IMR-90 (cell line): ENCODE results near the gene PPIC. TPM values are rescaled to one million over a fixed set of nuclear protein-coding genes. Genes with fewer than 3 reads are reported as not detected.

Experiments
- ATAC-seq: fragments of 200-7000 bp; cut with Tn5 transposase; 2 replicates; pipeline ENCODE4 v1.9.1; 2020; ENCODE audit warnings: low read depth, mild to moderate bottlenecking, moderate library complexity
- BruUV-seq: library from RNA; stranded (reverse); fragments of 400-500 nt; replicated peaks from 2 replicates; lab custom pipeline; 2021; lab: Mats Ljungman, UMichigan
- CTCF ChIA-PET: fragments of 300-600 bp; formaldehyde crosslinking; extraction: SDS; loops from one replicate; lab custom pipeline; 2021; ENCODE audit warnings: antibody characterized with exemption; lab: Yijun Ruan, JAX
- POLR2A ChIA-PET: fragments of 300-600 bp; sonication (Branson Sonifier 250); formaldehyde crosslinking; loops from one replicate; lab custom pipeline; 2022; ENCODE audit warnings: antibody characterized with exemption; ENCODE audit not compliant: unreplicated experiment; lab: Charles Lee
- DNase-seq: peaks from one replicate; pipeline ENCODE4 v3.0.0; 2013
- H2AFZ ChIP-seq: replicated peaks from 2 replicates; pipeline ENCODE3; 2013; ENCODE audit warnings: low read length, mild to moderate bottlenecking; ENCODE audit not compliant: poor library complexity
- H2AK5ac ChIP-seq: 2 replicates; pipeline ENCODE4 v1.6.1; 2013; ENCODE audit warnings: low read depth, low read length, inconsistent platforms
- H2AK9ac ChIP-seq: replicated peaks from 2 replicates; pipeline ENCODE3; 2013; ENCODE audit warnings: mild to moderate bottlenecking, low read depth, low read length, moderate library complexity; ENCODE audit not compliant: poor library complexity
- H2BK120ac ChIP-seq: 2 replicates; pipeline ENCODE4 v1.6.1; 2013; ENCODE audit warnings: low read depth, low read length, inconsistent platforms
- H2BK15ac ChIP-seq: 3 replicates; pipeline ENCODE4 v1.6.1; 2013; ENCODE audit warnings: low read depth, low read length, inconsistent platforms
- H2BK20ac ChIP-seq: 2 replicates; pipeline ENCODE4 v1.6.1; 2013; ENCODE audit warnings: low read depth, mild to moderate bottlenecking, inconsistent platforms, low read length, moderate library complexity
- H2BK5ac ChIP-seq: 2 replicates; pipeline ENCODE4 v1.6.1; 2013; ENCODE audit warnings: mild to moderate bottlenecking, low read depth, low read length, inconsistent platforms; ENCODE audit not compliant: poor library complexity, severe bottlenecking
- H3K14ac ChIP-seq: replicated peaks from 2 replicates; pipeline ENCODE4 v1.6.1; 2013; ENCODE audit warnings: low read depth, low read length, inconsistent platforms
- H3K18ac ChIP-seq: 2 replicates; pipeline ENCODE4 v1.6.1; 2013; ENCODE audit warnings: low read depth, low read length, control low read depth
- H3K23ac ChIP-seq: 2 replicates; pipeline ENCODE4 v1.6.1; 2013; ENCODE audit warnings: low read depth, low read length, inconsistent platforms
- H3K27ac ChIP-seq: 2 replicates; pipeline ENCODE4 v1.5.1; 2013; ENCODE audit warnings: mild to moderate bottlenecking, control low read depth, low read length; ENCODE audit not compliant: insufficient read depth
- H3K27me3 ChIP-seq: 2 replicates; pipeline ENCODE4 v1.6.1; 2013; ENCODE audit warnings: low read length; ENCODE audit not compliant: control insufficient read depth, insufficient read depth
- H3K36me3 ChIP-seq: 2 replicates; pipeline ENCODE4 v1.6.1; 2013; ENCODE audit warnings: low read length, mixed read lengths; ENCODE audit not compliant: control insufficient read depth, insufficient read depth
- H3K4ac ChIP-seq: 2 replicates; pipeline ENCODE4 v1.6.1; 2013; ENCODE audit warnings: low read depth, low read length, inconsistent platforms
- H3K4me1 ChIP-seq: 2 replicates; pipeline ENCODE4 v1.6.1; 2013; ENCODE audit warnings: low read length, mixed read lengths; ENCODE audit not compliant: control insufficient read depth, insufficient read depth
- H3K4me2 ChIP-seq: 2 replicates; pipeline ENCODE4 v1.6.1; 2013; ENCODE audit warnings: low read depth, mild to moderate bottlenecking, control low read depth, low read length, moderate library complexity
- H3K4me3 ChIP-seq: 2 replicates; pipeline ENCODE4 v1.5.1; 2013; ENCODE audit warnings: low read depth, mild to moderate bottlenecking, control low read depth, low read length, moderate library complexity; ENCODE audit not compliant: insufficient read depth
- H3K56ac ChIP-seq: 2 replicates; pipeline ENCODE4 v1.6.1; 2013; ENCODE audit warnings: low read length, inconsistent platforms; ENCODE audit not compliant: insufficient read depth; ENCODE audit errors: extremely low read depth
- H3K79me1 ChIP-seq, 2 experiments: 2 replicates each; pipeline ENCODE4 v1.6.1; 2013; ENCODE audit warnings: low read length in 2 of 2, inconsistent platforms in 1 of 2, low read depth in 1 of 2
- H3K9ac ChIP-seq: 2 replicates; pipeline ENCODE4 v1.6.1; 2013; ENCODE audit warnings: low read depth, low read length, control low read depth
- H3K9me1 ChIP-seq: 2 replicates; pipeline ENCODE4 v1.6.1; 2013; ENCODE audit warnings: low read length, inconsistent platforms; ENCODE audit not compliant: insufficient read depth
- H3K9me3 ChIP-seq: 2 replicates; pipeline ENCODE4 v1.6.1; 2013; ENCODE audit warnings: low read length; ENCODE audit not compliant: control insufficient read depth, insufficient read depth
- H4K20me1 ChIP-seq: 2 replicates; pipeline ENCODE4 v1.6.1; 2013; ENCODE audit warnings: low read length, inconsistent platforms; ENCODE audit not compliant: insufficient read depth
- H4K5ac ChIP-seq: 2 replicates; pipeline ENCODE4 v1.6.1; 2013; ENCODE audit warnings: mild to moderate bottlenecking, low read depth, low read length, control low read depth
- H4K8ac ChIP-seq, 2 experiments: 2 replicates each; pipeline ENCODE4 v1.6.1; 2013; ENCODE audit warnings: low read depth in 2 of 2, low read length in 2 of 2, control low read depth in 1 of 2, inconsistent platforms in 1 of 2
- H4K91ac ChIP-seq: 2 replicates; pipeline ENCODE4 v1.6.1; 2013; ENCODE audit warnings: low read depth, low read length, inconsistent platforms; ENCODE audit not compliant: insufficient read depth
- BHLHE40 ChIP-seq: fragments of 150-350 bp; IDR thresholded peaks from 2 replicates; pipeline ENCODE4 v1.6.1; 2016; ENCODE audit warnings: mild to moderate bottlenecking, low read depth, low read length
- CEBPB ChIP-seq: IDR thresholded peaks from 2 replicates; pipeline ENCODE4 v1.6.1; 2012; ENCODE audit warnings: low read depth, low read length, improper control_type of control experiment
- CHD1 ChIP-seq: IDR thresholded peaks from 2 replicates; pipeline ENCODE4 v1.6.1; 2012; ENCODE audit warnings: low read depth, low read length, improper control_type of control experiment
- CTCF ChIP-seq: conservative IDR thresholded peaks from 2 replicates; pipeline ENCODE4 v1.5.1; 2012; ENCODE audit warnings: mild to moderate bottlenecking, low read depth, low read length, improper control_type of control experiment
- ELK1 ChIP-seq: fragments of 150-350 bp; IDR thresholded peaks from 2 replicates; pipeline ENCODE4 v1.6.1; 2016; ENCODE audit warnings: low read depth, mild to moderate bottlenecking, low read length, moderate library complexity, borderline replicate concordance
- FOS ChIP-seq: fragments of 150-350 bp; IDR thresholded peaks from 2 replicates; pipeline ENCODE4 v1.6.1; 2016; ENCODE audit warnings: low read depth, low read length
- MAFK ChIP-seq: IDR thresholded peaks from 2 replicates; pipeline ENCODE4 v1.6.1; 2012; ENCODE audit warnings: low read depth, low read length, improper control_type of control experiment
- MAZ ChIP-seq: IDR thresholded peaks from 2 replicates; pipeline ENCODE4 v1.6.1; 2012; ENCODE audit warnings: low read depth, mild to moderate bottlenecking, low read length, improper control_type of control experiment, moderate library complexity, borderline replicate concordance
- MXI1 ChIP-seq: IDR thresholded peaks from 2 replicates; pipeline ENCODE4 v1.6.1; 2012; ENCODE audit warnings: low read depth, mild to moderate bottlenecking, low read length, moderate library complexity, borderline replicate concordance
- NFE2L2 ChIP-seq: fragments of 150-350 bp; IDR thresholded peaks from 2 replicates; pipeline ENCODE4 v1.6.1; 2016; ENCODE audit warnings: low read depth, mild to moderate bottlenecking, low read length
- POLR2A ChIP-seq: IDR thresholded peaks from 2 replicates; pipeline ENCODE4 v1.6.1; 2012; ENCODE audit warnings: mild to moderate bottlenecking, low read depth, low read length
- RAD21 ChIP-seq: IDR thresholded peaks from 2 replicates; pipeline ENCODE4 v1.6.1; 2012; ENCODE audit warnings: low read length, improper control_type of control experiment
- RCOR1 ChIP-seq: IDR thresholded peaks from 2 replicates; pipeline ENCODE4 v1.6.1; 2012; ENCODE audit warnings: mild to moderate bottlenecking, low read length, improper control_type of control experiment; ENCODE audit not compliant: insufficient replicate concordance
- RFX5 ChIP-seq: IDR thresholded peaks from 2 replicates; pipeline ENCODE4 v1.8.0; 2012; ENCODE audit warnings: low read depth, mild to moderate bottlenecking, low read length, moderate library complexity
- SMC3 ChIP-seq: fragments of 150-350 bp; IDR thresholded peaks from 2 replicates; pipeline ENCODE4 v1.6.1; 2016; ENCODE audit warnings: low read depth, mild to moderate bottlenecking, antibody characterized with exemption, low read length, moderate library complexity
- USF2 ChIP-seq: fragments of 150-350 bp; IDR thresholded peaks from 2 replicates; pipeline ENCODE4 v1.6.1; 2017; ENCODE audit warnings: mild to moderate bottlenecking, antibody characterized with exemption, low read length, low read depth
- WGBS, 2 experiments: methylation state at CpG; one replicate each; pipeline versions ENCODE4 v1.1.5 to v1.1.7; 2013; ENCODE audit warnings: missing lambda C conversion rate in 2 of 2; ENCODE audit not compliant: insufficient read length in 1 of 2; ENCODE audit errors: extremely low coverage in 2 of 2; 5-methylcytosine and 5-hydroxymethylcytosine counted together
- dilution Hi-C: fragments of 300-500 bp; cut with HindIII; formaldehyde crosslinking; loops from one replicate; pipeline ENCODE4 v1.14.3; 2018; ENCODE audit warnings: low sequenced_read_pairs; ENCODE audit not compliant: unreplicated experiment
- in situ Hi-C: fragments of 300-500 bp; cut with MboI; formaldehyde crosslinking; loops from 3 replicates; pipeline ENCODE4 v1.14.3; 2019; ENCODE audit warnings: low sequenced_read_pairs, inconsistent platforms, mixed read lengths
- intact Hi-C: fragments of 100-400 bp; cut with micrococcal nuclease; formaldehyde crosslinking; loops from 2 replicates; pipeline ENCODE4 v1.10.0; 2022
- polyA plus RNA-seq, 3 experiments: library from polyadenylated mRNA; depleted of rRNA; stranded (reverse); fragments of >200 nt; gene quantifications; 2 replicates each; pipeline ENCODE4 v1.2.3, GENCODE V29; 2012; ENCODE audit warnings: low replicate concordance in 1 of 3
- total RNA-seq: library from RNA; depleted of rRNA; stranded (reverse); fragments of >200 nt; gene quantifications from 2 replicates; pipeline ENCODE4 v1.2.3, GENCODE V29; 2012

Gene PPIC
- total and polyA plus RNA-seq, 2 of the 4 experiments (the other 2 are of a cell fraction) = 20.6 to 45.6 TPM

- peak; percentile 44; the same call in 1 of the 2 replicates for ATAC-seq
- Histone ChIP-seq H4K91ac (no peak overlapping the region), H2BK120ac (no peak overlapping the region), H3K36me3 (no peaks in the 10 kb centered on the region), H3K4me3 (no peak overlapping the region), H3K4me2 (no peak overlapping the region), H2AK5ac (no peak overlapping the region), H3K23ac (no peak overlapping the region), H3K4ac (no peak overlapping the region), H3K4me1 (peaks cover 1% of the 10 kb centered on the region; the same call in 1 of the 2 replicates), H3K9me1 (no peaks in the 10 kb centered on the region), H2BK5ac (no peak overlapping the region), H3K14ac (no peak overlapping the region), H3K9ac (no peak overlapping the region), H3K79me1 (no peaks in the 10 kb centered on the region; a peak in 1 of 4 replicates), H4K5ac (no peak overlapping the region), H2AK9ac (no peak overlapping the region), H2BK20ac (no peak overlapping the region), H3K27me3 (no peaks in the 10 kb centered on the region), H4K8ac (no peak overlapping the region), H3K56ac (no peak overlapping the region), H4K20me1 (peaks cover 3% of the 10 kb centered on the region; the same call in 1 of the 2 replicates), H3K18ac (no peak overlapping the region), H2AFZ (no peak overlapping the region), H2BK15ac (no peak overlapping the region), H3K9me3 (no peaks in the 10 kb centered on the region), H3K27ac (no peak overlapping the region)
- no peak for TF ChIP-seq BHLHE40
- no peak for TF ChIP-seq RAD21
- no peak for TF ChIP-seq RCOR1
- TF ChIP-seq NFE2L2 = no peak
- TF ChIP-seq MXI1 = no peak
- no peak for TF ChIP-seq MAZ
- no peak for TF ChIP-seq FOS
- TF ChIP-seq POLR2A = no peak
- TF ChIP-seq SMC3 = no peak
- TF ChIP-seq RFX5 = no peak
- TF ChIP-seq CEBPB = no peak
- TF ChIP-seq ELK1 = no peak
- TF ChIP-seq MAFK = no peak
- no peak for TF ChIP-seq CHD1
- no peak for TF ChIP-seq USF2
- no peak for TF ChIP-seq CTCF
- DNase-seq = peak; percentile 14
- WGBS, 2 experiments = no CpG with 5 or more reads among the region's 4 CpGs
- ChIA-PET POLR2A (no interaction called here), CTCF (no interaction called here)
- intact Hi-C loops (no loop called here), dilution Hi-C loops (no loop called here), in situ Hi-C loops (no loop called here)
- BruUV-seq = no TSS peak
Observed at GRCh38 chr5:122985006-122985700, 51.4 kb downstream of the PPIC start.
